Esophagus squamous epithelium (tissue), 5 donors: ENCODE results near the gene GUCY2D. TPM values are rescaled to one million over a fixed set of nuclear protein-coding genes. Genes with fewer than 3 reads are reported as not detected.

Source experiments
- DNase-seq: peaks from one replicate; lab custom pipeline; 2025; lab: John Stamatoyannopoulos, UW
- H3K27ac ChIP-seq, 4 donors: fragments of 200-600 bp; sonication (generic); one replicate each; pipeline ENCODE4 v1.5.1; 2016 to 2019; ENCODE audit warnings: mild to moderate bottlenecking in 1 of 4
- H3K27me3 ChIP-seq, 4 donors: fragments of 200-600 bp; sonication (generic); 1 replicate in 3 of 4; 2 replicates in 1 of 4; pipeline versions ENCODE4 v1.5.1 to v1.6.0; 2017 to 2021; ENCODE audit warnings: antibody characterized with exemption in 1 of 4
- H3K36me3 ChIP-seq, 3 donors: fragments of 200-600 bp; sonication (generic); one replicate each; pipeline ENCODE4 v1.5.1; 2016 to 2019
- H3K4me1 ChIP-seq, 3 donors: fragments of 200-600 bp; sonication (generic); one replicate each; pipeline ENCODE4 v1.5.1; 2017 to 2019
- H3K4me3 ChIP-seq, 4 donors: fragments of 200-600 bp; sonication (generic); 1 replicate in 3 of 4; 2 replicates in 1 of 4; pipeline ENCODE4 v1.5.1; 2016 to 2019; ENCODE audit warnings: mild to moderate bottlenecking in 2 of 4, moderate library complexity in 1 of 4
- H3K9me3 ChIP-seq, 3 donors: fragments of 200-600 bp; sonication (generic); one replicate each; pipeline ENCODE4 v1.5.1; 2016 to 2019
- POLR2A ChIP-seq, 4 donors: fragments of 450-650 bp; IDR thresholded peaks; one replicate each; pipeline ENCODE4 v1.6.1; 2017; ENCODE audit warnings: antibody characterized with exemption in 4 of 4, mild to moderate bottlenecking in 4 of 4, moderate library complexity in 3 of 4
- WGBS, 2 donors: methylation state at CpG; one replicate each; pipeline ENCODE4 v1.1.5; 2018; 5-methylcytosine and 5-hydroxymethylcytosine counted together
- intact Hi-C: fragments of 100-400 bp; cut with DNase I; formaldehyde crosslinking; loops from one replicate; pipeline ENCODE4 v1.15.0; 2022
- total RNA-seq, 4 donors: library from RNA; depleted of rRNA; stranded (reverse); fragments of >200 nt; gene quantifications; one replicate each; pipeline ENCODE4 v1.1.0, GENCODE V29; 2016
- TF ChIP-seq, protein P1 (sequence below), 6 experiments: fragments of 450-650 bp in 4 of 6; fragments of 200-600 bp in 2 of 6; sonication (generic) in 2 of 6; IDR thresholded peaks; one replicate each; pipeline ENCODE4 v1.5.1; 2016 to 2019; ENCODE audit warnings: antibody characterized with exemption in 6 of 6, mild to moderate bottlenecking in 4 of 6, moderate library complexity in 4 of 6
- donor health status: DM: yes; HTN: yes; CAD: no.

Gene GUCY2D
- total RNA-seq, 4 donors from 2014 or later, result not detected

DNA sequence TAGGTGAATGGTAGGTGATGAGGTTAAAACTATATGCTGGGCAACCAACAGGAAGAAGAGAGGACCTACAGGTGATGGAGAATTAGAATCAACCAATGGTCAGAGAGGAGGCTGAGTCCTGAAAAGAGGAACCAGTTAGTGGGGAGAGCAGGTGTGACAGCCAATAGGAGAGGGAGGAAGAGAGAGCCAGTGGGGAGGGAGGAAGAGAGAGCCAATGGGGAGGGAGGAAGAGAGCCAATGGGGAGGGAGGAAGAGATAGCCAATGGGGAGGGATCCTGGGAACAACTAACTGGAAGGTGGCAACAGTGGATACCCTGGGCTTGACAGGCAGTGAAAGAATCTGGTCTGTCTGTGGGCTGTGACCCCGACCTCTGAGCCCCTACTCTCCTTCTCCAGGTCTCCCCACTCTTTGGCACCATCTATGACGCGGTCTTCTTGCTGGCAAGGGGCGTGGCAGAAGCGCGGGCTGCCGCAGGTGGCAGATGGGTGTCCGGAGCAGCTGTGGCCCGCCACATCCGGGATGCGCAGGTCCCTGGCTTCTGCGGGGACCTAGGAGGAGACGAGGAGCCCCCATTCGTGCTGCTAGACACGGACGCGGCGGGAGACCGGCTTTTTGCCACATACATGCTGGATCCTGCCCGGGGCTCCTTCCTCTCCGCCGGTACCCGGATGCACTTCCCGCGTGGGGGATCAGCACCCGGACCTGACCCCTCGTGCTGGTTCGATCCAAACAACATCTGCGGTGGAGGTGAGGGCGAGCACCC is 3.7 kb downstream of the GUCY2D start:
- Histone ChIP-seq H3K27me3 (peaks cover 11 to 66% (median 17%) of the 10 kb centered on the region in 4 donors), H3K4me1 (peaks cover 7 to 19% (median 11%) of the 10 kb centered on the region in 3 donors), H3K4me3 (no peak overlapping the region), H3K9me3 (no peaks in the 10 kb centered on the region), H3K36me3 (no peaks in the 10 kb centered on the region), H3K27ac (no peak overlapping the region)
- TF ChIP-seq, protein P1, sequence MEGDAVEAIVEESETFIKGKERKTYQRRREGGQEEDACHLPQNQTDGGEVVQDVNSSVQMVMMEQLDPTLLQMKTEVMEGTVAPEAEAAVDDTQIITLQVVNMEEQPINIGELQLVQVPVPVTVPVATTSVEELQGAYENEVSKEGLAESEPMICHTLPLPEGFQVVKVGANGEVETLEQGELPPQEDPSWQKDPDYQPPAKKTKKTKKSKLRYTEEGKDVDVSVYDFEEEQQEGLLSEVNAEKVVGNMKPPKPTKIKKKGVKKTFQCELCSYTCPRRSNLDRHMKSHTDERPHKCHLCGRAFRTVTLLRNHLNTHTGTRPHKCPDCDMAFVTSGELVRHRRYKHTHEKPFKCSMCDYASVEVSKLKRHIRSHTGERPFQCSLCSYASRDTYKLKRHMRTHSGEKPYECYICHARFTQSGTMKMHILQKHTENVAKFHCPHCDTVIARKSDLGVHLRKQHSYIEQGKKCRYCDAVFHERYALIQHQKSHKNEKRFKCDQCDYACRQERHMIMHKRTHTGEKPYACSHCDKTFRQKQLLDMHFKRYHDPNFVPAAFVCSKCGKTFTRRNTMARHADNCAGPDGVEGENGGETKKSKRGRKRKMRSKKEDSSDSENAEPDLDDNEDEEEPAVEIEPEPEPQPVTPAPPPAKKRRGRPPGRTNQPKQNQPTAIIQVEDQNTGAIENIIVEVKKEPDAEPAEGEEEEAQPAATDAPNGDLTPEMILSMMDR (IDR thresholded peaks at IDR 0.05), result no peak
- TF ChIP-seq POLR2A (IDR thresholded peaks at IDR 0.05), result no peak
- WGBS, 2 donors, result 92 to 95% methylated on average over 14 to 19 of the region's 30 CpGs
- intact Hi-C loops, result no loop called here
- no peak for DNase-seq

DNA sequence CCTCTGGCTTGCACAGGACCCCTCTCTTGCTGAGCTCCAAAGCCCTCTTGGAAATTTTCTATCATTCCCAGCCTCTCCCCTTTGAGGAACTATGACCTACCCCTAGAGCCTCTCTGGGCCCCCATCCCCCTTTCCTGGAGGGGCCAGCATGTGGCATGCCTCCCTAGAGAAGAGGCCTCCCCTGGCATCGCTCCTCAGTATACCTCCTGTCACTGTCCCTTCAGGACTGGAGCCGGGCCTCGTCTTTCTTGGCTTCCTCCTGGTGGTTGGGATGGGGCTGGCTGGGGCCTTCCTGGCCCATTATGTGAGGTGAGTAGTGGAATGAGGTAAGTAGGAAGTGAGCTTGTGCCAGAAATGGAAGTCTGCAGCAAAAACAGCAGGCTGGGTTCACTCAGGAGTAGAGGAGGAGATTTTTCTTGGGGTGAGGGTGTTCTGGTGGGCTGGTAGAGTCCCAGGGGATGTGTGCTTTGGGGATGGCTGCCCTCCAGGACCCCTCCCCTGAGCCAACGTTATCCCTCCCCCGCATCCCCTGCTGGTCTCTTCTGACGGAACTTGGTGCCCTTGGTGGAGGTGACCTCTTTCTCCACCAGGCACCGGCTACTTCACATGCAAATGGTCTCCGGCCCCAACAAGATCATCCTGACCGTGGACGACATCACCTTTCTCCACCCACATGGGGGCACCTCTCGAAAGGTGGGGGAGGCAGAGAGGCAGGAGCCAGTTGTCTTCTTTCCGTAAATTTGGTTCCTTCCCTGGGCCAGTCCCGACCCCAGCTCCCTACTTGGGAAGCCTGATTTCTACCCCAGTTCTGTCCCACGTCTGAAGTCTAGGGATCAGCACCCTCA is 4.6 kb downstream of the GUCY2D start:
- no peak for DNase-seq
- H3K27ac ChIP-seq, result no peak overlapping the region
- no peak for TF ChIP-seq POLR2A (IDR thresholded peaks at IDR 0.05)
- TF ChIP-seq, protein P1 (IDR thresholded peaks at IDR 0.05), result no peak
- no peaks in the 10 kb centered on the region for H3K9me3 ChIP-seq
- intact Hi-C loops, result no loop called here
- peaks cover 11 to 61% (median 17%) of the 10 kb centered on the region in 4 donors for H3K27me3 ChIP-seq
- H3K4me3 ChIP-seq, result no peak overlapping the region
- 63 to 81% methylated on average over 8 to 10 of the region's 14 CpGs for WGBS, 2 donors
- peaks cover 7 to 17% (median 11%) of the 10 kb centered on the region in 3 donors for H3K4me1 ChIP-seq
- H3K36me3 ChIP-seq, result no peaks in the 10 kb centered on the region

DNA sequence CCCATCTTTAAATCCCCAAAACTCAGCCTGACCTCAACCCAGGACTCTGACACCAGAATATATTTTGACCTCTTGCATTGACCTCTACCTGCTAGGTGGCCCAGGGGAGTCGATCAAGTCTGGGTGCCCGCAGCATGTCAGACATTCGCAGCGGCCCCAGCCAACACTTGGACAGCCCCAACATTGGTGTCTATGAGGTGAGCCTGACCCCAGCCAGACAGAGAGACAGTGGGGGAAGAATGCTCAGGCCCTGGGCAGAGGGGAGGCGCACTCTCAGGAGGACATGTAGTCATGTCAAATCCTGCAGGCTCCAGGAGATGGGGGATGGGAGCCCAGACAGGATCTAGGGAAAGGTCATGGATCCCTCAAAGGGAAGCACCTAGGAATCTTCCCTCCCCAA is 5.4 kb downstream of the GUCY2D start:
- no peak for DNase-seq
- TF ChIP-seq, protein P1 (IDR thresholded peaks at IDR 0.05), result no peak
- Histone ChIP-seq H3K36me3 (no peaks in the 10 kb centered on the region), H3K27ac (no peak overlapping the region), H3K9me3 (no peaks in the 10 kb centered on the region), H3K4me1 (peaks cover 2 to 9% (median 6%) of the 10 kb centered on the region in 3 donors), H3K4me3 (no peak overlapping the region), H3K27me3 (peaks cover 6 to 61% (median 10%) of the 10 kb centered on the region in 4 donors)
- intact Hi-C loops, result no loop called here
- WGBS, 2 donors, result 90 to 96% methylated on average over 2 to 4 of the region's 5 CpGs

DNA sequence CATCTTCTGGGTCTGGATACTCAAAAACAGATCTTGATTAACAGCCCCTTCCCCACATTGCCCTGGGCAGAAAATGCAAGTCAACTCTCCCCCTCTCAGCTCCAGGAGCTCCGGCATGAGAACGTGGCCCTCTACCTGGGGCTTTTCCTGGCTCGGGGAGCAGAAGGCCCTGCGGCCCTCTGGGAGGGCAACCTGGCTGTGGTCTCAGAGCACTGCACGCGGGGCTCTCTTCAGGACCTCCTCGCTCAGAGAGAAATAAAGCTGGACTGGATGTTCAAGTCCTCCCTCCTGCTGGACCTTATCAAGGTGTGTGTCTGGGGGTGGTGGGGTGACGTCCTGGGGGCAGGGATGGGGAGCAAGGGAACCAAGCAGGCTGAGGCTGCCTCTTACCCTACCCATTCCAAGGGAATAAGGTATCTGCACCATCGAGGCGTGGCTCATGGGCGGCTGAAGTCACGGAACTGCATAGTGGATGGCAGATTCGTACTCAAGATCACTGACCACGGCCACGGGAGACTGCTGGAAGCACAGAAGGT is 9.7 kb downstream of the GUCY2D start:
- TF ChIP-seq, protein P1 (IDR thresholded peaks at IDR 0.05), result no peak
- TF ChIP-seq POLR2A (IDR thresholded peaks at IDR 0.05), result no peak
- Histone ChIP-seq H3K27ac (no peak overlapping the region), H3K27me3 (peaks cover 0 to 56% (median 2%) of the 10 kb centered on the region in 4 donors), H3K4me3 (no peak overlapping the region), H3K9me3 (no peaks in the 10 kb centered on the region), H3K36me3 (no peaks in the 10 kb centered on the region), H3K4me1 (peaks cover 12 to 18% (median 15%) of the 10 kb centered on the region in 3 donors)
- intact Hi-C loops, result loop anchor here (5.0 kb wide), 1 partner anchor 35 kb away; no protein-coding TSS in a partner anchor
- no peak for DNase-seq
- 90 to 93% methylated on average over 2 to 5 of the region's 15 CpGs for WGBS, 2 donors
